ENCODE data around the gene UCHL3. TPM values are rescaled to one million over a fixed set of nuclear protein-coding genes. Genes with fewer than 3 reads are reported as not detected.

The UCHL3 gene
- total and polyA plus RNA-seq, 9 of the 15 experiments (the other 6 are each of a cell fraction or from before 2014, with no cell fraction given) = 42.2 to 112 (median 85.4) TPM

DNA sequence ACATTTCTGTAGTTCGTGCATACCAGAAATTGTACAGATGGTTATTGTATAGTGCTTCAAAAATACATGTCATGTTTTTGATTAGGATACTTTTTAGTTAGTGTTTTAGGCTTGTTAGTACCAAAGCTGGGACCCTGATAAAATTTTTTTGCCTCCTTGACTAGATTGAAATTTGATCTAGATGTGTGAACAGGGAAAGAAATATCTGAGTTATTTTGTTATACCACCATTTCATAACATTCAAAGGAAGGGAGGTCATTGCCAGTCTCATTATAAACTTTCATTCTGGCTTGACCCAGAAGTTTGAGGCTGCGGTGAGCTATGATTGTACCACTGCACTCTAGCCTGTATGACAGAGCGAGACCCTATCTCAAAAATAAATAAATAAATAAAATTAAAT, 95.5 kb downstream of the UCHL3 start (continued):
- TF ChIP-seq, protein P1, sequence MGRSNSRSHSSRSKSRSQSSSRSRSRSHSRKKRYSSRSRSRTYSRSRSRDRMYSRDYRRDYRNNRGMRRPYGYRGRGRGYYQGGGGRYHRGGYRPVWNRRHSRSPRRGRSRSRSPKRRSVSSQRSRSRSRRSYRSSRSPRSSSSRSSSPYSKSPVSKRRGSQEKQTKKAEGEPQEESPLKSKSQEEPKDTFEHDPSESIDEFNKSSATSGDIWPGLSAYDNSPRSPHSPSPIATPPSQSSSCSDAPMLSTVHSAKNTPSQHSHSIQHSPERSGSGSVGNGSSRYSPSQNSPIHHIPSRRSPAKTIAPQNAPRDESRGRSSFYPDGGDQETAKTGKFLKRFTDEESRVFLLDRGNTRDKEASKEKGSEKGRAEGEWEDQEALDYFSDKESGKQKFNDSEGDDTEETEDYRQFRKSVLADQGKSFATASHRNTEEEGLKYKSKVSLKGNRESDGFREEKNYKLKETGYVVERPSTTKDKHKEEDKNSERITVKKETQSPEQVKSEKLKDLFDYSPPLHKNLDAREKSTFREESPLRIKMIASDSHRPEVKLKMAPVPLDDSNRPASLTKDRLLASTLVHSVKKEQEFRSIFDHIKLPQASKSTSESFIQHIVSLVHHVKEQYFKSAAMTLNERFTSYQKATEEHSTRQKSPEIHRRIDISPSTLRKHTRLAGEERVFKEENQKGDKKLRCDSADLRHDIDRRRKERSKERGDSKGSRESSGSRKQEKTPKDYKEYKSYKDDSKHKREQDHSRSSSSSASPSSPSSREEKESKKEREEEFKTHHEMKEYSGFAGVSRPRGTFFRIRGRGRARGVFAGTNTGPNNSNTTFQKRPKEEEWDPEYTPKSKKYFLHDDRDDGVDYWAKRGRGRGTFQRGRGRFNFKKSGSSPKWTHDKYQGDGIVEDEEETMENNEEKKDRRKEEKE (IDR thresholded peaks at IDR 0.05; ENCODE audit: borderline replicate concordance in 1 of 2, control insufficient read depth in 1 of 2, low read depth in 2 of 2, low read length in 1 of 2) = no peak
- no peak for TF ChIP-seq DACH1 (IDR thresholded peaks at IDR 0.05; ENCODE audit: partially characterized antibody)
- no peak for TF ChIP-seq ELF4 (CRISPR knock-in tag; IDR thresholded peaks at IDR 0.05)
- TF ChIP-seq TAL1 (IDR thresholded peaks at IDR 0.05) = no peak
- TF ChIP-seq, protein P2, sequence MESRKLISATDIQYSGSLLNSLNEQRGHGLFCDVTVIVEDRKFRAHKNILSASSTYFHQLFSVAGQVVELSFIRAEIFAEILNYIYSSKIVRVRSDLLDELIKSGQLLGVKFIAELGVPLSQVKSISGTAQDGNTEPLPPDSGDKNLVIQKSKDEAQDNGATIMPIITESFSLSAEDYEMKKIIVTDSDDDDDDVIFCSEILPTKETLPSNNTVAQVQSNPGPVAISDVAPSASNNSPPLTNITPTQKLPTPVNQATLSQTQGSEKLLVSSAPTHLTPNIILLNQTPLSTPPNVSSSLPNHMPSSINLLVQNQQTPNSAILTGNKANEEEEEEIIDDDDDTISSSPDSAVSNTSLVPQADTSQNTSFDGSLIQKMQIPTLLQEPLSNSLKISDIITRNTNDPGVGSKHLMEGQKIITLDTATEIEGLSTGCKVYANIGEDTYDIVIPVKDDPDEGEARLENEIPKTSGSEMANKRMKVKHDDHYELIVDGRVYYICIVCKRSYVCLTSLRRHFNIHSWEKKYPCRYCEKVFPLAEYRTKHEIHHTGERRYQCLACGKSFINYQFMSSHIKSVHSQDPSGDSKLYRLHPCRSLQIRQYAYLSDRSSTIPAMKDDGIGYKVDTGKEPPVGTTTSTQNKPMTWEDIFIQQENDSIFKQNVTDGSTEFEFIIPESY (CRISPR knock-in tag; IDR thresholded peaks at IDR 0.05) = no peak
- no peak for TF ChIP-seq KDM5B (IDR thresholded peaks at IDR 0.05; ENCODE audit: insufficient replicate concordance, low read depth, low read length)
- no peak for TF ChIP-seq RBBP5 (IDR thresholded peaks at IDR 0.05; ENCODE audit: borderline replicate concordance, insufficient read depth, low read length, poor library complexity, severe bottlenecking)
- TF ChIP-seq, protein P3, sequence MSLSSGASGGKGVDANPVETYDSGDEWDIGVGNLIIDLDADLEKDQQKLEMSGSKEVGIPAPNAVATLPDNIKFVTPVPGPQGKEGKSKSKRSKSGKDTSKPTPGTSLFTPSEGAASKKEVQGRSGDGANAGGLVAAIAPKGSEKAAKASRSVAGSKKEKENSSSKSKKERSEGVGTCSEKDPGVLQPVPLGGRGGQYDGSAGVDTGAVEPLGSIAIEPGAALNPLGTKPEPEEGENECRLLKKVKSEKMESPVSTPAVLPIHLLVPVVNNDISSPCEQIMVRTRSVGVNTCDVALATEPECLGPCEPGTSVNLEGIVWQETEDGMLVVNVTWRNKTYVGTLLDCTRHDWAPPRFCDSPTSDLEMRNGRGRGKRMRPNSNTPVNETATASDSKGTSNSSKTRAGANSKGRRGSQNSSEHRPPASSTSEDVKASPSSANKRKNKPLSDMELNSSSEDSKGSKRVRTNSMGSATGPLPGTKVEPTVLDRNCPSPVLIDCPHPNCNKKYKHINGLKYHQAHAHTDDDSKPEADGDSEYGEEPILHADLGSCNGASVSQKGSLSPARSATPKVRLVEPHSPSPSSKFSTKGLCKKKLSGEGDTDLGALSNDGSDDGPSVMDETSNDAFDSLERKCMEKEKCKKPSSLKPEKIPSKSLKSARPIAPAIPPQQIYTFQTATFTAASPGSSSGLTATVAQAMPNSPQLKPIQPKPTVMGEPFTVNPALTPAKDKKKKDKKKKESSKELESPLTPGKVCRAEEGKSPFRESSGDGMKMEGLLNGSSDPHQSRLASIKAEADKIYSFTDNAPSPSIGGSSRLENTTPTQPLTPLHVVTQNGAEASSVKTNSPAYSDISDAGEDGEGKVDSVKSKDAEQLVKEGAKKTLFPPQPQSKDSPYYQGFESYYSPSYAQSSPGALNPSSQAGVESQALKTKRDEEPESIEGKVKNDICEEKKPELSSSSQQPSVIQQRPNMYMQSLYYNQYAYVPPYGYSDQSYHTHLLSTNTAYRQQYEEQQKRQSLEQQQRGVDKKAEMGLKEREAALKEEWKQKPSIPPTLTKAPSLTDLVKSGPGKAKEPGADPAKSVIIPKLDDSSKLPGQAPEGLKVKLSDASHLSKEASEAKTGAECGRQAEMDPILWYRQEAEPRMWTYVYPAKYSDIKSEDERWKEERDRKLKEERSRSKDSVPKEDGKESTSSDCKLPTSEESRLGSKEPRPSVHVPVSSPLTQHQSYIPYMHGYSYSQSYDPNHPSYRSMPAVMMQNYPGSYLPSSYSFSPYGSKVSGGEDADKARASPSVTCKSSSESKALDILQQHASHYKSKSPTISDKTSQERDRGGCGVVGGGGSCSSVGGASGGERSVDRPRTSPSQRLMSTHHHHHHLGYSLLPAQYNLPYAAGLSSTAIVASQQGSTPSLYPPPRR (CRISPR knock-in tag; IDR thresholded peaks at IDR 0.05; ENCODE audit: borderline replicate concordance) = no peak
- TF ChIP-seq BRD9 (IDR thresholded peaks at IDR 0.05; ENCODE audit: low read depth, partially characterized antibody) = no peak
- TF ChIP-seq, protein P4, sequence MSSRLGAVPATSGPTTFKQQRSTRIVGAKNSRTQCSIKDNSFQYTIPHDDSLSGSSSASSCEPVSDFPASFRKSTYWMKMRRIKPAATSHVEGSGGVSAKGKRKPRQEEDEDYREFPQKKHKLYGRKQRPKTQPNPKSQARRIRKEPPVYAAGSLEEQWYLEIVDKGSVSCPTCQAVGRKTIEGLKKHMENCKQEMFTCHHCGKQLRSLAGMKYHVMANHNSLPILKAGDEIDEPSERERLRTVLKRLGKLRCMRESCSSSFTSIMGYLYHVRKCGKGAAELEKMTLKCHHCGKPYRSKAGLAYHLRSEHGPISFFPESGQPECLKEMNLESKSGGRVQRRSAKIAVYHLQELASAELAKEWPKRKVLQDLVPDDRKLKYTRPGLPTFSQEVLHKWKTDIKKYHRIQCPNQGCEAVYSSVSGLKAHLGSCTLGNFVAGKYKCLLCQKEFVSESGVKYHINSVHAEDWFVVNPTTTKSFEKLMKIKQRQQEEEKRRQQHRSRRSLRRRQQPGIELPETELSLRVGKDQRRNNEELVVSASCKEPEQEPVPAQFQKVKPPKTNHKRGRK (tag; IDR thresholded peaks at IDR 0.05) = no peak
- TF ChIP-seq KLF10 (CRISPR knock-in tag; IDR thresholded peaks at IDR 0.05) = no peak
- TF ChIP-seq ZFPM2 (CRISPR knock-in tag; IDR thresholded peaks at IDR 0.05) = no peak

Measured in K562 (cell line).